ENCODE results near the gene OR2T8. TPM values are rescaled to one million over a fixed set of nuclear protein-coding genes. Genes with fewer than 3 reads are reported as not detected.

OR2T8 gene
- total RNA-seq, 1 experiment from 2014 or later: not detected

DNA sequence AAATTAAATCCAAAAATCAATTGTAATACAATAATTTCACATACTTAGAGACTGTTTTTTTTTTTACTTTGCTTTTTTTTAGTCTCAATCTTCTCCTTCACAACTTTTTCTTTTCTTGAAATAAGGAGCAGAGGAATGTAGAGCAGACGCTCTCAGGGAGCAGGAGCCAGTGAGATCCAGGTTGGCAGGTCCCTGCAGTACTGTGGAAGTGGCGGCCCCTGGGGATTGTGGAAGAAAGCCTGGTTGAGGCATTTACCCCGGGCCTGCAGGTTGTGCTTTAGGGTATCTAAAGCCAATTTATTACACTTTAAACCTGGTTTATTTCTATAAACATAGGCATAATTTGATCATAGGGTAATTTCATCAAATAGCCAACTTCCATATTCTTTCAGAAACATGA is 3.9 kb downstream of the OR2T8 start:
- Mint-ChIP-seq H3K27me3 (ENCODE audit: low read depth) (peaks cover 5% of the 10 kb centered on the region), H3K4me3 (no peak overlapping the region), H3K36me3 (peaks cover 16% of the 10 kb centered on the region), H3K9me3 (peaks cover 48% of the 10 kb centered on the region), H3K4me1 (0 out of 2 replicates have a peak, but pooled peaks cover 3% of the 10 kb centered on the region), H3K27ac (no peak overlapping the region)
- POLR2A ChIA-PET: no interaction called here
- ATAC-seq: peak; percentile 73
- CTCF ChIA-PET: no interaction called here
- TF ChIP-seq, protein P1, sequence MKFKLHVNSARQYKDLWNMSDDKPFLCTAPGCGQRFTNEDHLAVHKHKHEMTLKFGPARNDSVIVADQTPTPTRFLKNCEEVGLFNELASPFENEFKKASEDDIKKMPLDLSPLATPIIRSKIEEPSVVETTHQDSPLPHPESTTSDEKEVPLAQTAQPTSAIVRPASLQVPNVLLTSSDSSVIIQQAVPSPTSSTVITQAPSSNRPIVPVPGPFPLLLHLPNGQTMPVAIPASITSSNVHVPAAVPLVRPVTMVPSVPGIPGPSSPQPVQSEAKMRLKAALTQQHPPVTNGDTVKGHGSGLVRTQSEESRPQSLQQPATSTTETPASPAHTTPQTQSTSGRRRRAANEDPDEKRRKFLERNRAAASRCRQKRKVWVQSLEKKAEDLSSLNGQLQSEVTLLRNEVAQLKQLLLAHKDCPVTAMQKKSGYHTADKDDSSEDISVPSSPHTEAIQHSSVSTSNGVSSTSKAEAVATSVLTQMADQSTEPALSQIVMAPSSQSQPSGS (CRISPR knock-in tag; IDR thresholded peaks at IDR 0.05; ENCODE audit: borderline replicate concordance, low read depth): no peak
- TF ChIP-seq ZNF396 (CRISPR knock-in tag; IDR thresholded peaks at IDR 0.05; ENCODE audit: borderline replicate concordance) (no peak), ERG (CRISPR knock-in tag; IDR thresholded peaks at IDR 0.05) (no peak), NR1H2 (CRISPR knock-in tag; IDR thresholded peaks at IDR 0.05) (no peak), PRDM15 (CRISPR knock-in tag; IDR thresholded peaks at IDR 0.05) (no peak), ZMAT4 (CRISPR knock-in tag; IDR thresholded peaks at IDR 0.05) (no peak), SP1 (CRISPR knock-in tag; conservative IDR thresholded peaks at IDR 0.05) (no peak), CREB1 (CRISPR knock-in tag; IDR thresholded peaks at IDR 0.05) (no peak), FOXJ3 (CRISPR knock-in tag; IDR thresholded peaks at IDR 0.05; ENCODE audit: borderline replicate concordance) (no peak), ZNF232 (CRISPR knock-in tag; IDR thresholded peaks at IDR 0.05) (no peak), ATF6 (CRISPR knock-in tag; IDR thresholded peaks at IDR 0.05) (no peak), ZNF138 (CRISPR knock-in tag; conservative IDR thresholded peaks at IDR 0.05) (no peak), MXD4 (CRISPR knock-in tag; IDR thresholded peaks at IDR 0.05; ENCODE audit: borderline replicate concordance) (no peak), ZNF281 (CRISPR knock-in tag; IDR thresholded peaks at IDR 0.05) (no peak), ATF1 (CRISPR knock-in tag; IDR thresholded peaks at IDR 0.05) (no peak), FOXP1 (CRISPR knock-in tag; IDR thresholded peaks at IDR 0.05; ENCODE audit: borderline replicate concordance) (no peak)
- TF ChIP-seq, protein P2, sequence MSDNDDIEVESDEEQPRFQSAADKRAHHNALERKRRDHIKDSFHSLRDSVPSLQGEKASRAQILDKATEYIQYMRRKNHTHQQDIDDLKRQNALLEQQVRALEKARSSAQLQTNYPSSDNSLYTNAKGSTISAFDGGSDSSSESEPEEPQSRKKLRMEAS (CRISPR knock-in tag; IDR thresholded peaks at IDR 0.05): no peak
- TF ChIP-seq, protein P3, sequence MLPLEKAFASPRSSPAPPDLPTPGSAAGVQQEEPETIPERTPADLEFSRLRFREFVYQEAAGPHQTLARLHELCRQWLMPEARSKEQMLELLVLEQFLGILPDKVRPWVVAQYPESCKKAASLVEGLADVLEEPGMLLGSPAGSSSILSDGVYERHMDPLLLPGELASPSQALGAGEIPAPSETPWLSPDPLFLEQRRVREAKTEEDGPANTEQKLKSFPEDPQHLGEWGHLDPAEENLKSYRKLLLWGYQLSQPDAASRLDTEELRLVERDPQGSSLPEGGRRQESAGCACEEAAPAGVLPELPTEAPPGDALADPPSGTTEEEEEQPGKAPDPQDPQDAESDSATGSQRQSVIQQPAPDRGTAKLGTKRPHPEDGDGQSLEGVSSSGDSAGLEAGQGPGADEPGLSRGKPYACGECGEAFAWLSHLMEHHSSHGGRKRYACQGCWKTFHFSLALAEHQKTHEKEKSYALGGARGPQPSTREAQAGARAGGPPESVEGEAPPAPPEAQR (CRISPR knock-in tag; IDR thresholded peaks at IDR 0.05): no peak
- TF ChIP-seq, protein P4, sequence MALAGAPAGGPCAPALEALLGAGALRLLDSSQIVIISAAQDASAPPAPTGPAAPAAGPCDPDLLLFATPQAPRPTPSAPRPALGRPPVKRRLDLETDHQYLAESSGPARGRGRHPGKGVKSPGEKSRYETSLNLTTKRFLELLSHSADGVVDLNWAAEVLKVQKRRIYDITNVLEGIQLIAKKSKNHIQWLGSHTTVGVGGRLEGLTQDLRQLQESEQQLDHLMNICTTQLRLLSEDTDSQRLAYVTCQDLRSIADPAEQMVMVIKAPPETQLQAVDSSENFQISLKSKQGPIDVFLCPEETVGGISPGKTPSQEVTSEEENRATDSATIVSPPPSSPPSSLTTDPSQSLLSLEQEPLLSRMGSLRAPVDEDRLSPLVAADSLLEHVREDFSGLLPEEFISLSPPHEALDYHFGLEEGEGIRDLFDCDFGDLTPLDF (CRISPR knock-in tag; IDR thresholded peaks at IDR 0.05): no peak
- peak; percentile 21 for DNase-seq (ENCODE audit: low spot score)

All from WTC11 (cell line).